Measurements from ENCODE around the gene CUX1.
"Not testable (repeated sequence)": the region's sequence is repeated elsewhere in the genome, so short reads cannot be mapped to it uniquely, and the experiment has no call there.

Gene CUX1

DNA sequence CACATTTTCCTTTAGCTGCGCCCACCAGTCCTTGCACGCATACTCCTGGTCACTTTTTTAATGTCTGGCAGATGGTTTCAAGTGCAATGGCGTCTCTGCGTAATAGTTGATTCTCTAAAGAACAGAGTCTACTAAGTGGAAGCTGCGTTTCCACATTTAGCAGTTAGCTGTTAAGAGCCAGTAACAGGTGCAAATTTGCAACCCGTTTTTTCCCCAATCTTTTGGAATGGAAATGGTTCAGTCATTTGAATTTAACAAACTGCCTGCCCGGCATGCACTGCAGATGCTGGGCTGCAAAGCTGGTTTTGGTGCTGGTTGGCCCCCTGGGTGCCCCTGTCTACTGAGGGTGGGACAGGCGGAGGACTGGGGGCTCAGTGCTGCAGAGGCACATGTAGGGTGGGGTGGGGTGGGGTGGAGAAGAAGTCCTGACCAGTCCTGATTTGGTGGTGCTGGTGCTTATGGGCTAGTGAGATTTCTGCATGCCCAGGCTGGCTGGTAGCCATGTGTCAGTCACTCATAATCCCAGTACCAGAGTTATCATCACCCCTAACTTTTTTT, 43.9 kb downstream of the CUX1 start:
- DNase-seq (no peak), ATAC-seq (no peak)
- Mint-ChIP-seq H3K27ac (peak overlapping the region; percentile 37), H3K4me3 (no peak overlapping the region), H3K36me3 (ENCODE audit: low read depth) (peaks cover 3% of the 10 kb centered on the region), H3K27me3 (no peaks in the 10 kb centered on the region), H3K4me1 (peaks cover 18% of the 10 kb centered on the region), H3K9me3 (no peaks in the 10 kb centered on the region)

- Mint-ChIP-seq H3K4me1 (peaks cover 6% of the 10 kb centered on the region), H3K36me3 (ENCODE audit: low read depth) (peaks cover 3% of the 10 kb centered on the region), H3K4me3 (no peak overlapping the region), H3K27me3 (no peaks in the 10 kb centered on the region), H3K9me3 (no peaks in the 10 kb centered on the region), H3K27ac (no peak overlapping the region)
- ATAC-seq: no peak
- DNase-seq: no peak
These were observed 45.1 kb downstream of the CUX1 start for GRCh38 chr7:101862280-101863220.

- DNase-seq (no peak), ATAC-seq (no peak)
- H3K9me3 Mint-ChIP-seq: no peaks in the 10 kb centered on the region
- peaks cover 3% of the 10 kb centered on the region for H3K36me3 Mint-ChIP-seq (ENCODE audit: low read depth)
- H3K27me3 Mint-ChIP-seq: no peaks in the 10 kb centered on the region
- no peak overlapping the region for H3K27ac Mint-ChIP-seq
- no peak overlapping the region for H3K4me3 Mint-ChIP-seq
- peaks cover 2% of the 10 kb centered on the region for H3K4me1 Mint-ChIP-seq
These were observed 46.2 kb downstream of the CUX1 start for GRCh38 chr7:101863598-101863997.

DNA sequence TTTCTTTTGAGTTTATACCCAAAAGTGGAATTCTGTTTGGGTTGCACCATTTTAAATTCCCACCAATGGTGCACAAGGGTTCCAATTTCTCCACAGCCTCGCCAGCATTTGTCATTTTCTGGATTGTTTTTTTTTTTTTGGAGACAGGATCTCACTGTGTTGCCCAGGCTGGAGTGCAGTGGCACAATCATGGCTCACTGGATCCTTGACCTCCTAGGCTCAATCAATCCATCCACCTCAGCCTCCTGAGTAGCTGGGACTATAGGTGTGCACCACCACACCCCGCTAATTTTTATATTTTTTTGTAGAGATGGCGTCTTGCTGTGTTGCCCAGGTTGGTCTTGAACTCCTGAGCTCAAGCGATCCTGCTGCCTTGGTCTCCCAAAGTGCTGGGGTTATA, 46.6 kb downstream of the CUX1 start:
- no peak for DNase-seq
- H3K4me3 Mint-ChIP-seq: no peak overlapping the region
- ATAC-seq: no peak
- peaks cover 3% of the 10 kb centered on the region for H3K4me1 Mint-ChIP-seq
- H3K27ac Mint-ChIP-seq: no peak overlapping the region
- H3K9me3 Mint-ChIP-seq: no peaks in the 10 kb centered on the region
- H3K36me3 Mint-ChIP-seq (ENCODE audit: low read depth): peaks cover 3% of the 10 kb centered on the region
- no peaks in the 10 kb centered on the region for H3K27me3 Mint-ChIP-seq

DNA sequence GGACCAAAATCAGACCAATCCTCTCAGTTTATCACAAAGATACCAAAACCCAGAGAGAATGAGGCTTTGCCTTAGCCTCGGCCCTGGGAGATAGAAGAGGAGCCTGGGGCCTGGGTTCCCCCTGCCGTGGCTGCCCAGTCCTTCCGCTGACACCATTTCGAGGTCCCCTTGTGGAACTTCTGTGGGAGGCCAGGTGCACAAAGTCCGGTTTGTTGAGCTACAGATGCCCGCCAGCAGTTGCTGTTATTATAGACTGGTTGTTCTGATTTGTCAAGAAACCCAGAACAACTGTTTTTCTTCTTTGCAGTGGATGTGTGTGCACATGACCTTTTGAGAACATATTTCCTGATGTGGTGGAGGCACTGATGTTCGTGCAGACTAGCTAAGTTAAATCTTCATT, 47.6 kb downstream of the CUX1 start:
- no peak for DNase-seq
- Mint-ChIP-seq H3K27ac (no peak overlapping the region), H3K27me3 (no peaks in the 10 kb centered on the region), H3K9me3 (no peaks in the 10 kb centered on the region), H3K4me1 (peaks cover 8% of the 10 kb centered on the region), H3K36me3 (ENCODE audit: low read depth) (peaks cover 3% of the 10 kb centered on the region), H3K4me3 (no peak overlapping the region)
- no peak for ATAC-seq

DNA sequence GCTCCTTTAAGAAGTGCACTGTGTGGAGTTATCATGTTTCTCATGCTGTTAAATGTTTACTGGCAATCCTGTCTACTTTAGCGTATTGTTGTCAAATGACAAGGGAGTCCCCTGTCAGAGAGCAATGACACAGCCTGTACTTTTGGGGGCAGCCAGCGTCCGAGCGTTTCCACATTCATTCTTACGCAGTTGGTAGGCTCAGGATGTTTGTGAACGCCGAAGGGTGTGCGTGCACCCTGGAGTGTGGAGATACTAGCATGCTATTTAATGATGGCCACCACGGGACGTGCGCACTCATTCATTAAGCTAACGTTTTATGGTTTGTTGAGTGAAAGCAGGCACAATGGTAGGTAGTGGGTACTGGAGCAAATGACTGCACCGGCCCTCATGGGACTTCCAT, 48.0 kb downstream of the CUX1 start:
- Mint-ChIP-seq H3K4me1 (peaks cover 10% of the 10 kb centered on the region), H3K27me3 (no peaks in the 10 kb centered on the region), H3K9me3 (no peaks in the 10 kb centered on the region), H3K4me3 (no peak overlapping the region), H3K36me3 (ENCODE audit: low read depth) (peaks cover 3% of the 10 kb centered on the region), H3K27ac (no peak overlapping the region)
- no peak for ATAC-seq
- no peak for DNase-seq

- Mint-ChIP-seq H3K9me3 (no peaks in the 10 kb centered on the region), H3K4me3 (no peak overlapping the region), H3K36me3 (ENCODE audit: low read depth) (peaks cover 3% of the 10 kb centered on the region), H3K4me1 (peaks cover 10% of the 10 kb centered on the region), H3K27me3 (no peaks in the 10 kb centered on the region), H3K27ac (no peak overlapping the region)
- DNase-seq: no peak
- no peak for ATAC-seq
These were observed 48.9 kb downstream of the CUX1 start for GRCh38 chr7:101866328-101866727.

DNA sequence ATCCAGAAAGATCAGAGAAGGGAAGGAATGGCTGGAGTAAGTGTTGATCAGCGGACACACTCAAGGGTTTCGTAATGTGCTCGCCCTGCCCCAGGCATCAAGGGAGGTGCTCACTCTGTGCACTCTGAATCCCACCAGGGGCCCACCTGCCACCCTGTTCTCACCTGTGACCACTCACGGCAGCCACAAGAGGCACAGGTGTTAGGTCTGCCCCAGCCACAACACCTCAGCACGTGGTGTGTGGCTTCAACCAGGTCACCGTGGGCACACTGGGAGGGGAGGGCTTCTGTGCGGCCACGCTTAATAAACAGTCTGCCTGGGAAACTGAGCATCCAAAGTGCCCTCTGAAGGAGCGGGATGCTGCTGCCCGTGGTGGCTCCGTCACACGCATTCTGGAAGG, 49.8 kb downstream of the CUX1 start:
- Mint-ChIP-seq H3K27ac (no peak overlapping the region), H3K36me3 (ENCODE audit: low read depth) (peaks cover 3% of the 10 kb centered on the region), H3K4me1 (peaks cover 10% of the 10 kb centered on the region), H3K9me3 (no peaks in the 10 kb centered on the region), H3K4me3 (no peak overlapping the region), H3K27me3 (no peaks in the 10 kb centered on the region)
- no peak for DNase-seq
- no peak for ATAC-seq

- not testable (repeated sequence) for H3K9me3 Mint-ChIP-seq; ATAC-seq; H3K27me3 Mint-ChIP-seq; DNase-seq; H3K36me3 Mint-ChIP-seq (ENCODE audit: low read depth); H3K27ac Mint-ChIP-seq; H3K4me1 Mint-ChIP-seq; H3K4me3 Mint-ChIP-seq
These were observed 50.3 kb downstream of the CUX1 start for GRCh38 chr7:101867681-101868080.

DNA sequence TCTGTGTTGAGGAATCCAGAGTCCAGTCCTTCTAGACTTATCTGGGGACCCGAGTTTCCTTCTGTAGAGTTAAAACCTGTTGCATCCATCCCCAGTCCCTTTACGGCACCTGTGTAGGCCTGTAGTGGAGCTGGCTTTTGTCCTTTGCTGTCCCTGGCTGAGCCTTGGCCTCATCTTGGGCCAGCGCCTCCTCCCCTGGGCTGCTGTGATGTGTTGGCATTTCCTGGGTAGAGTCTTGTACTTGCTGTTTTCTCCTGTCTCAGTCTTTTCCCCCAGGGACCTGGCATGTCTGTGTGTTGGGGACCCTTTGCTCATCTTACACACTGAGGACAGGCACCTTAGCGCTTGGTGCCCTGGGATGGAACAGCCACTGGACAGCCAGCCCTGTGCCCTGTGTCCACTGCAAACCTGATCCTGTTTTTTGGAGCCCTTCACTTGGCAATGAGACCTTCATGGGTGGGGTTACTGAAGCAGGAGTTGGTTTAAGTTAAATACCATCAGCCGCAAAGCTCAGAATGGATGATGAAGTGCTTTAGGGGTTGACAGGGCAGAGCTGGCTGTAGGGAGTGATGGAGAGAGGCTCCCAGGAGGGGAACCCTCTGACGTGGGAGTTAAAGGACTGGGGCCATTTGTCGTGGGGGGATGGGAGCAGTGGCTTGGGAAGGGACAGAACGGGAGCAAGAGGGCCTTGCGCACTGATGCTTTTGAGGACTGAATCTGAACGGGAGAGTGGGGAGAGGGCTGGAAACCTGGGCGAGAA, 50.9 kb downstream of the CUX1 start:
- no peaks in the 10 kb centered on the region for H3K27me3 Mint-ChIP-seq
- DNase-seq (no peak), ATAC-seq (no peak)
- H3K27ac Mint-ChIP-seq: no peak overlapping the region
- H3K4me3 Mint-ChIP-seq: no peak overlapping the region
- no peaks in the 10 kb centered on the region for H3K9me3 Mint-ChIP-seq
- H3K4me1 Mint-ChIP-seq: peaks cover 10% of the 10 kb centered on the region
- H3K36me3 Mint-ChIP-seq (ENCODE audit: low read depth): no peaks in the 10 kb centered on the region

DNA sequence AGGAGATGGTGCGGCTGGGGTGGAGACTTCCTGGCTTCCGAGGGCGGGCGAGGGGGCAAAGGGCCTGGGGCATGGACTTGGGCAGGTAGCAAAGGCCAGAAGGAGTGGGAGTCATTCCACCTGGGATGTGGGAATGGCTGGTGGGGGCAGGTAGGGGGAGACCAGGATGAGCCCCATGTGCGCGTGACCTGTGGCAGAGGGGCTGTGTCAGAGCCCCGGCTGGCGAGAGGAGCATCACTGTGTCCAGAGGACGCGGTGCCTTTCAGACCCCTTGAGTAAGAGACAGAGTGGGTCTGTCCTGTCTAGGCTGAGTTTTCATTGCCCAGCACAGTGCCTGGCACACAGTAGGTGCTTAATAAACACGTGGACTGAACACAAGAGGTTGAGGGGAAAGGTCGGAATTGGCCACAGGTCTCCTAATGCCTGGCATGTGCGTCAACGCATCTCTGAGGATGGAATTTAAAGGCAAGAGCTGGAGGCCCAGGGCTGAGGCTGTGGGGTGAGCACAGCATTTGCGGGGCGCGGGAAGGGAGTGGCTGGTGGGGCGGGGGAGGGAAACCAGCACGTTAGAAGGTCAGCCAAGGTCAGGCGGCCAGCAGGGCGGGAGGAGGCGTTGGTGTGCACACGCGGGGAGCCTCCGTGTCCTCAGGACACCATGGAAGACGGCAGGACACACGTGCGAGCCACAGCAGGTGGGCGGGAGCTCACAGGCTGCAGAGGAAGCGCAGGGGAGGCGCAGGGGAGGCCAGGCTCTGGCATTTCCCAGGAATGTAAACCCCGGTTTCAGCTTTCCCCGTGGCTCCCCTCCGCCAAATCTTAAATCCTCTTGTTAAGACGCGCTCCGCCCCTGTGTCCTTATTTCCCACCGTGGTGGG, 51.8 kb downstream of the CUX1 start:
- ATAC-seq: no peak
- Mint-ChIP-seq H3K4me1 (peaks cover 10% of the 10 kb centered on the region), H3K27ac (no peak overlapping the region), H3K9me3 (no peaks in the 10 kb centered on the region), H3K4me3 (no peak overlapping the region), H3K27me3 (no peaks in the 10 kb centered on the region), H3K36me3 (ENCODE audit: low read depth) (no peaks in the 10 kb centered on the region)
- no peak for DNase-seq

DNA sequence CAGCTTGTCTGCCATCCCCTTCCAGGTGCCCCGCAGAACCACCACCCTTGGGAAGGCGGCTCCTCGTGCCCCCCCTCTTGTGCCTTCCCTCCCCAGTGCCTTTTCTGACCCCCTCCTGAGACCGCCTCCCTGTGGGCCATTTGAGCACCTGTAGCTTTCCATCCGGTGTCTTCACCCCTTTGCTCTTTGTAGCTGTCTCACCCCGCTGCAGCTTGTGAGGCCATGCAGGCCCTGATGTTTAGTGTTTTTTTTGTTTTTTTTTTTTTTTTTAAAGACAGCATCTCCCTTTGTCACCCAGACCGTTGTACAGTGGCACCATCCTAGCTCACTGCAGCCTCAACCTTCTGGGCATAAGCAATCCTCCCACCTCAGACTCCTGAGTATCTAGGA, 52.5 kb downstream of the CUX1 start:
- Mint-ChIP-seq H3K4me1 (peaks cover 10% of the 10 kb centered on the region), H3K27ac (no peak overlapping the region)

DNA sequence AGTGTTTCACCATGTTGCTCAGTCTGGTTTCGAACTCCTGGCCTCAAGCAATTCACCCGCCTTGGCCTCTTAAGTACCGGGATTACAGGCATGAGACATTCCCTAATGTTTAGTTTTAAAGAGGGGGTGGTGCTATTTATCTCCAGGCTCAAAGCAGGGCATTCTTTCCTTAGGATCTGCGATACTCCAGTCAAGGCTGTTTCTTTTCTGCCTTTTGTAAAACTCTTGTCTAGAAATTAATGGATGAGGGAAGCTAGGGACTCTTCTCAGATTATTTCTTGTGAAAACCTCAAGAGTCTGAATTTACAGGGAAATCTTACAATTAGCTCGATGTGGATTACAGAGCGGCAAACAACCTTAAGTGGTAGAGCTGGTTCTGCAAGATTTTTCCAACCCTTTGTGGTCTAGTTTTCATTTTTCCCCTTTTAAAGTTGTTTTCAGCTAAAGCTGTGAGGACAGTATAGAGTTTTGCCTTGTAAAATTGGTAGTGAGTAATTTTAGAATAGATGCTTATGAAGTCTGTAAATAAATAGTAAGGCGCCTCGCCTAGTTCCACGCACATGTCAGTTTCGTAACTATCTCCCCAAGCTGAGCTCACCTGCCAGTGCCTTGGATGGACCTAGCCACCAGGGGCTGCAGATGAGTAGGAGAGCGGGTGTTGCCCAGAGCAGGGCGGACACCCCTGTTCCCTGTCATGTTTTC, 53.1 kb downstream of the CUX1 start:
- Mint-ChIP-seq H3K27ac (no peak overlapping the region), H3K4me3 (no peak overlapping the region), H3K27me3 (no peaks in the 10 kb centered on the region), H3K9me3 (no peaks in the 10 kb centered on the region), H3K4me1 (peaks cover 10% of the 10 kb centered on the region), H3K36me3 (ENCODE audit: low read depth) (no peaks in the 10 kb centered on the region)
- DNase-seq (no peak), ATAC-seq (no peak)

More for the DNA sequence above, 52.5 kb downstream of the CUX1 start:
- no peaks in the 10 kb centered on the region for H3K27me3 Mint-ChIP-seq
- H3K36me3 Mint-ChIP-seq (ENCODE audit: low read depth): no peaks in the 10 kb centered on the region
- ATAC-seq (no peak), DNase-seq (no peak)
- H3K9me3 Mint-ChIP-seq: no peaks in the 10 kb centered on the region
- H3K4me3 Mint-ChIP-seq: no peak overlapping the region

- DNase-seq (no peak), ATAC-seq (no peak)
- H3K27me3 Mint-ChIP-seq: no peaks in the 10 kb centered on the region
- H3K36me3 Mint-ChIP-seq (ENCODE audit: low read depth): no peaks in the 10 kb centered on the region
- no peak overlapping the region for H3K27ac Mint-ChIP-seq
- H3K4me1 Mint-ChIP-seq: peaks cover 10% of the 10 kb centered on the region
- no peaks in the 10 kb centered on the region for H3K9me3 Mint-ChIP-seq
- no peak overlapping the region for H3K4me3 Mint-ChIP-seq
These were observed 53.9 kb downstream of the CUX1 start for GRCh38 chr7:101871351-101871750.

Measured in activated naive CD8-positive, alpha-beta T cell treated with anti-CD3 and anti-CD28 coated beads, Interleukin-2, amount 50 U/mL, for 24 hours (primary cell).